DMS 273 (cell line): ENCODE results near the gene CBX4.

ENCODE experiments used
- DNase-seq: peaks from one replicate; lab custom pipeline; 2025; ENCODE audit not compliant: unreplicated experiment; lab: John Stamatoyannopoulos, UW

CBX4 gene

DNA sequence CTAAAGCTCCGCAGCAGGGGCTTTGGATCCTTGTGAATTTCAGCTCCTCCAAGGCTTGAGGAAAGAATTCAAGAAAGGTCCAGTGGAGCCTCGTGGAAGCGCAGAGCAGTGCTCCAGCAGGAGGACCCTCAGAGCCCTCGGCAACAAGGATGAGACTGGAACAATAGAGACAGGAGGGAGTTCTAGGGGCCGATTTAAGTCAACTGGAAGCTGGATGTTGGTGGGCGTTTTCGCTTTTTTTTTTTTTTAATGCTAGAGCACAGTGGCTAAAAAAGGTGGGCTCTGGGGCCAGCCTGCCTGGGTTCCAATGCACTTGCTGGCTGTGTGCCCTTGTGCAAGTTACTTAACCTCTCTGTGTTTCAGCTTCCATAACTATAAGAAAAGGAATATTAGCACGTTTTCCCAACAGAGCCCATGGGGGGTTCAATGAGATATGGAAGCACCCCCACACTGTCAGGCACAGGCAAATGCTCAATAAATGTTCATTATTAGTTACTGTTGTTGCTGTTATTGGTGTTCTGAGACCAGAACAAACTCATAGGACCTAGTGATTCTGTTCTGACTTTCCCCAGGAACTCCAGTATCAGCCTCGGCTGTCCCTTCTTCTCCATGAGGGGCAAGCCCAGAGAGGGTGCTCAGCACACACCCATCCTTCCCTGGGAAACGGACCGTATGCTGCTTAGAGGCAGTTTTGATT, 37.1 kb downstream of the CBX4 start:
- DNase-seq: no peak

DNA sequence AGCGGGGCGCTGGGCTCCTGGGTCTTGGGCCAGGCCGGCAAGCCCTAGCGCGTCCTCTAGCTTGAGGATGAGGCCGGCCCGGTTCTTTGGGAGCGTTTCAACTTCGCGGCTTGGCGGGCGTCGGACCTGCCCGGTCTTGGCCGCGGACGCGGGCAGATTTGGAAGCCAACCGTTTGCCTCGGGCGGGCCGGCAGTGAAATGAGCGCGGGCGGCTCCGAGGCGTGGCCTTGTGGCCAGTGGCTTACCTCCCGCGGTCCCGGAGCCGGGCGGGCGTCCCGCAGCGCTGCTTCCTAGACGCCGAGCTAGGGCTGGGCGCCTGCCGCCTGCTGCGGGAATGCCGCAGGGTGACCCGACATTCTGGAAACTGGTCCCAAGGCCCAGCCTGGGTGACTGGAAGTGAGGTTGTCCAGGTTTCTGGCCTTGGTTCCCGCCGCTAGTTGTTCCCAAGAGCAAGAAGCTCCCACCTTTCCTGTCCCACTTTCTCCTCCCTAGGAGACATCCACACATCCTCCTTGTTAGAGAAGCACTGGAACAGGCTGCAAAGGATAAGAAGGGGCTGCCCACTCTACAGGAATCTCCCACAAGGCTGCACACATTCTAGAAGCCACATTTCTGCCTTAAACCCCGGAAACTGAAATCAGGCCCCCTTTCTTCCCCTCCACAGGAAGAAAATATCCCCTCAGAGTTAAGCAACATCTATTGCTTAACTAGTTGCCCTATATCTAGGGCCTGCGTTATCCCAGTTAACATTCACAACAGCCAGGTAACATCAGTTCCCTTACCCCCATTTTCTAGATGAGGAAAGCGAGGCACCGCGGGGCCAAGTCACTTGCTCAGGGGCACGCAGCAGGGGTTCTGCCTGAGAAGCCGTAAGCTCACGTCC, 37.8 kb downstream of the CBX4 start:
- peak; percentile 75 for DNase-seq

DNA sequence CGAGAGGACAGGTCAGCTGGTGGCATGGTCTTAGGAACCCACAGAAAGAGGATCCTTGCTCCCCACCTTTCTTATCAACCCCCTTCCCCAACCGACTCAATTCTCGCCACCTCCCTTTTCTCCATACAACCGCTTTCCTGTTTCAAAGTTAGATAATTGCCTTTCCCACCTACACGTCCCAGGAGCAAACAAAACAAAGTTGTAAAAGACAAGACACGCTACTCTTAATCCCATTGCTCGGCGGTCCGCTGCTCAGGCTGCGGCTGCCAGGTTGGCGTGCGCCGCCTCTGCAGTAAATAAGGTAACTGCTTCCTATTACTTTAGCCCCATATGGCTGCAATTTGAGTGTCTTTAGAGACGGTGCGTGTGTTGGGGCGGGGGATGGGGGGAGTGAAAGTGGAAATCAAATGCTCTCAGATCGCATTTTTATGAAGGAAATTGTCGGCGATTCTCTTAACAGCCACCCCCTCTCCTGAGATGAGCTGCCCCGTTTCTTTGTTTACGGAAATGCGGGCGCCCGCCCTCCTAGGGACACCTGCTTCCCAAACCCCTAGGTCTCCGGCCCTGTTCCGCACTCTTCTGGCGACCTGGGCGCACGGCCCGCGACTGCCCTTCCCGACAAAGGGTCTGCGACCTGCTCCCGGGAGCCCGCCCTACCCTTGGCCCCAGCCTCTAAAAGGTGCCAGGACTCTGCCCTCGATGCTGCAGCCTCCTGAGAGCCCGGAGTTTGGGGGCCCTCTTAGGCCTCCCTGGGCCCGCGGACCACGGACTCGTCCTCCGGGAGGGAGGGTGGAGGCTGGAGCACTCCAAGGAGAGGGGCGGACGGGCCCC, 38.7 kb downstream of the CBX4 start:
- peak; percentile 93 for DNase-seq

- DNase-seq: peak; percentile 50
Observed at GRCh38 chr17:79799538-79800324, 39.5 kb downstream of the CBX4 start.

GRCh38 chr17:79799174-79799537, 40.1 kb downstream of the CBX4 start:
- peak; percentile 46 for DNase-seq

DNA sequence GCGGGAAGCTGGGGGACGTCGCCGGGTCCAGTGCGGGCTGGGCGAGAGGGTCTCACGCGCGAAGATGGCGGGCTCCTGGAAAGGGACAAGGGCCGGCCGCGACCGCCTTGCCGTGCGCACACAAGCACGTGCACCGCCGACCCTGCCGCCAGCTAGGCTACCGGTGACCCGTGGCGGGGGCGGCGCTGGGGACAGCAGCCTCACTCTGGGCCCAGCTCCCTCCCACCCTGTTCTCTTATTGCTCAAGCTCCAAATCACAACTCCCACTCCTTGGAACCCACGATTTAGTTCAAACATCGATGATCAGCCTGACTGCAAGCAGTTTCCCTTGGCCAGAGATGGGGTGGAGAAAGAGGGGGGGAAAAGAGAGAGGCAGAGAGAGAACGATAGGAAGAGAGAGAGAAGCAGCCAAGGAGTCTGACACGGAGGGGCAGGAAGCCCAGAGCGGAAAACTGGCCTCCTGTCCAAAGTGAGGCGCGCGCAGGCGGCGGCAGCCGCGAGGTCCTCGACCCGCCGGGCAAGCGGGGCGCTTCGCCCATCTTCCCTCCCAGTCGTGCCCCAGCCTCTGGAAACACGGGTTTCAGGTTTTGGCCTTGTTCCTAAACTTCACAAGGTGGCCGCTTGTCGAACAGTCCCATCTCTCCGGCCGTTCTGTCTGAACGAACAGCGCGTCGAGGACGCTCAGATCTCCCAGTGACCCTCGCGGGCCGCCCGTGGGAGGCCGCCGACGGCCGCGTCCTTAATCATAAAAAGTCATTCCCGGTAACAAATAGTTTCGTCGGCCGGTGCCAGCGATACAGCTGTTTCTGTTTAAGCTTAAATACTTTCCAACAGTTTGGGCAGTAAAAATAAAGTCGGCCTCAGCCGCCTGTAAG, 40.7 kb downstream of the CBX4 start:
- DNase-seq: peak; percentile 45

DNA sequence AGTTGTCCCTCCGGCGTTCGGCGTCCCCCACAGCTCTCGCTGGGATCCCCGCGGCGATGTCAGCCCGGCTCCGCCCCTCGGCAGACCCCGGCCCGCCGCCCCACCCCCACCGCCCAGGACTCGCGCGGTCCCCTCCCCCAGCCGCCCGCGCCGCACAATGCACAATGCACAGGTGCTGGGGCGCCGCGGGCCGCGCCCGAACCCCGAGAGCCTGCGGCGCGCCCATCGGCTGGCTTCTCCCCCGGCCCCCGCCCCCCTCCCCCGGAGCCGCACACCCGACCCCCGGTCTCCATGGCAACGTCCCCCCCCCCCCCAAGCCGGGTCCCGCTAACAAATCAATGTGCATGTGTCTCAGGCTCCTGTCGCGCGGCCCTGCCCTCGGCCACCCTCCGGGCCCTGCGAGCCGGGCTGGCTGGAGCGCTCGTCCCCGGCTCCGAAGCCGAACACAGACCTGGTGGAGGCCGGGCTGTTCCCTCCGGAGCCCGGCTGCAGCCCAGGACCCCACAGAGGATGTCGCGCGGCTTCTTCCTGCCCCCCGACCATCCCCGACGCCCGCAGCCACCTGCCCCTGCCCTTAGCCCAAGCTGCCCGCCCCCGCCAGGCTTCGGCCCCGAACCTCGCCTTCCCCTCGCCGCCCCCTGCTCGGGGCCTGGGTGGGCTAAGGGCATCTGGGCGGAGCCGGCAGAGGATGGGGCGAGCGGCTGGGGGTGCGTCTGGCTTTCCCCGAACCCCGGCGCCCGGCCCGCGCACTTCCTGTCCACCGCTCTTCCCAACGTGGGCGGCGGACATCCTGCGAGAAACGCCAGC, 41.5 kb downstream of the CBX4 start:
- DNase-seq: peak; percentile 74

- DNase-seq: peak; percentile 100
Observed at GRCh38 chr17:79796763-79797491, 42.3 kb downstream of the CBX4 start, which contains the start of gene CBX8. Gene CBX8 (minus strand): TSS chr17:79797077. CDS start chr17:79796998, 79 bp downstream.

DNA sequence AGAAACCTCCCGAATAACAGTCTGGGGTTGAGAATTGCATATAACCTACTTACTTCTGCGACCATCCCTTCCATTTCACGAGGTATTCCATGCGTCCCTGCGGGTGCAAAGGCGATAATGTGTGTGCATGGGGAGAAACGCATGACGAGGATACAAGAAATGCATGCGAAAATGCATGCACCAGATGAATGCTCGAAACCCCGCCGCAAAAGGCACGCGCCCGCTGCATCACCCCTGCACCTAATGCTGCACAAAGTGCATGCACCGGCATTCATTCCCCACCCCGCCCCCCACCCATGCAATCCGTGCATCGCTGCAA, 42.8 kb downstream of the CBX4 start:
- DNase-seq: peak; percentile 63

GRCh38 chr17:79795795-79796443, 43.3 kb downstream of the CBX4 start:
- DNase-seq: peak; percentile 57

GRCh38 chr17:79794659-79795511, 44.4 kb downstream of the CBX4 start:
- no peak for DNase-seq

GRCh38 chr17:79793924-79794304, 45.3 kb downstream of the CBX4 start:
- DNase-seq: peak; percentile 60

- peak; percentile 28 for DNase-seq
Observed at GRCh38 chr17:79792984-79793923, 46.0 kb downstream of the CBX4 start.

DNA sequence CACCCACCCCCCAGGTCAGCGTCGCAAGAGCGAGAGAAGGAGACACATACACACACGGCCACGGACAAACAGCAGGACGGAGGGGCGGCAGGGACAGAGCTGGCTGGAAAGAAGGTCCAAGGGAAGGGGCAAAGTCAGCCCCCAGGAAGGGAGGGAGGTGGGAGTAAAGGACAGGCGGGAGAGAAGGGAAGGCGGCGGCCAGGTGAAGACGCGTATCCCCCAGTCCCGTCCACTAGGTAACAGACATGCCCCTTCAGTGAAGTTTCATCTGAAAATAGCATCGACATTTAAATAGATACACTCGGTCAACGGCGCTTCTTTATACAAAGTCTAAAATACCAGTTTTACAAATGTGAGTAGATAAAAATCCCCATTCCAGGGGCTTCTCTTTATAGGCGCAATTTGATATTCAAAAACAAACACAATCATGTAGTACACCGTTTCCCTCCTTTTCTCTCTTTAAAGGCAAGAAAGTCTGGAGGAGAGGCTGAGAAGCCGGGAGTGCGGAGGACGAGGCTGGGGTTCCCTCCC, 46.8 kb downstream of the CBX4 start:
- DNase-seq: no peak

- no peak for DNase-seq
Observed at GRCh38 chr17:79791735-79792161, 47.5 kb downstream of the CBX4 start.
